ENCODE results near the gene NREP. TPM values are rescaled to one million over a fixed set of nuclear protein-coding genes. Genes with fewer than 3 reads are reported as not detected.

The NREP gene
- total RNA-seq, 1 donor from 2014 or later, result 27.5 TPM

DNA sequence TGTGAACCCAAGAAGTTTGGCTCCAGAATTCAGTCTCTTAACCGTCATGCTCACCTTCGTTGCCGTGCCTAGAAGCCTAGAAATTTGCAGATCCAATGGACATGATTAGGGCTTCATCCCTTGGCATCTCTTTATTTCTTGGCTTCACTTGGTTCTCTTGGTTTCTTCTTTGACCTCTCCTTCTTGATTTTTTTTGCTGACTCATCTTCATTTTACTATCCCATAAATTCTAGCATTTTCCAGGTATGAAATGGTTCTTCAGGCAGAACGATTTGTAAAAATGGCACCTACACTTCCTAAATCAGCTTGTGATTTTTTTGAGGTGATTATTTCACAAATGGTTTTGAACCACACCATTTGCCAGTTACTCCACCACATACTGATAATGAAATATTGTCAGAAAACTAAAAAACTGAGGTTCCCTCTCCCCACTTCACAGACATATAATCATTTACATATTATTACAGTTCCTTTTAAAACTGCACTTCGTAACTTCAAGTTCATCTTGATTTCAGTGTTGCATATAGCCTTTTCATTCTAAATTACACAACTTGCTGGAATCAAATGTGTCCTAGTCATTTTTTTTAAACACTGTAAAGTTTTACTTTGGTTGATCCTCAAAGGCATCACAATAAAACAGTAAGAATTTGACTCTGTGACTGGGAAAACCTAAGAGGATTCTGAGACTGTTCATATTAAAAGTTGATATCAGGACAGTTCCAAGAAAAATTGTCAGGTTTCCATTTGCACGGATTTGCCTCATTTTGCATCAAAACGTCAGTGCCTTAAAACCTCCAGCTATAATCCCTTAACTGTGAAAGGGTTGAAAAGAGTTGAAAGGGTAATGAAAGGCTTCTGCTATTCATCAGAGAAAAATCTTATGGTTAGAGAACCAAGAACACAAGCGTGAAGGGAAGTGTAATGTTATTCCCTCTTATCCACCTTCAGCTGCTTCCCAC lies 8.9 kb upstream of the NREP start:
- Histone ChIP-seq H3K27me3 (ENCODE audit: low read depth) (no peaks in the 10 kb centered on the region), H3K4me1 (no peaks in the 10 kb centered on the region), H3K4me3 (no peak overlapping the region), H3K36me3 (no peaks in the 10 kb centered on the region), H3K27ac (replicated peaks) (no peak overlapping the region), H3K9me3 (replicated peaks) (no peaks in the 10 kb centered on the region)
- intact Hi-C loops (cut with micrococcal nuclease), result no loop called here
- DNase-seq, result no peak
- TF ChIP-seq CTCF (IDR thresholded peaks at IDR 0.05; ENCODE audit: borderline replicate concordance), result no peak

- no peak for TF ChIP-seq CTCF (IDR thresholded peaks at IDR 0.05; ENCODE audit: borderline replicate concordance)
- intact Hi-C loops (cut with micrococcal nuclease), result no loop called here
- Histone ChIP-seq H3K4me1 (no peaks in the 10 kb centered on the region), H3K36me3 (no peaks in the 10 kb centered on the region), H3K27me3 (ENCODE audit: low read depth) (no peaks in the 10 kb centered on the region), H3K4me3 (no peak overlapping the region), H3K27ac (replicated peaks) (no peak overlapping the region), H3K9me3 (replicated peaks) (no peaks in the 10 kb centered on the region)
- DNase-seq, result no peak
Observed at GRCh38 chr5:111764019-111764418, 7.0 kb upstream of the NREP start.

GRCh38 chr5:111762895-111763294 lies 5.9 kb upstream of the NREP start:
- TF ChIP-seq CTCF (IDR thresholded peaks at IDR 0.05; ENCODE audit: borderline replicate concordance), result no peak
- H3K4me1 ChIP-seq, result peaks cover 6% of the 10 kb centered on the region
- H3K4me3 ChIP-seq, result no peak overlapping the region
- intact Hi-C loops (cut with micrococcal nuclease), result no loop called here
- peak overlapping the region; percentile 8 for H3K27ac ChIP-seq (replicated peaks)
- no peaks in the 10 kb centered on the region for H3K9me3 ChIP-seq (replicated peaks)
- no peaks in the 10 kb centered on the region for H3K27me3 ChIP-seq (ENCODE audit: low read depth)
- no peak for DNase-seq
- H3K36me3 ChIP-seq, result no peaks in the 10 kb centered on the region

DNA sequence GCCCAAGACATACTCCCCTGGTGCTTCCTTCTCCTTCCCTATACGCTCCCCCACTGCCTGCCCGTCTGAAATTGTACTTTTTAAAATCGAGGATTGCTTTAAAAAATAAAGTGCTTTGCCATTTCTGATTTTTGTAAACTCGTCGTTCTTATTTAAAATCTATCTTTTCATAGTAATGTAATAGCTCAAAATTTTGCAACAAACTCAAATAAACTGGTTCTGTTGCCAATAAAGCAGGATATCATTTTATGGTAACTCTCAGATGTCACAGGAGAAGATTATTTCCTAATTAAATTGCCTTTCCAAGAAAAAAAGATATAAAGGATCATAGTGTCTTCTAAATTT lies 1.3 kb upstream of the NREP start:
- TF ChIP-seq CTCF (IDR thresholded peaks at IDR 0.05; ENCODE audit: borderline replicate concordance), result no peak
- peak overlapping the region; percentile 80 for H3K4me3 ChIP-seq
- intact Hi-C loops (cut with micrococcal nuclease), result loop anchor here (5.0 kb wide), 1 partner anchor 206 kb away; no protein-coding TSS in a partner anchor
- peak overlapping the region; percentile 97 for H3K27ac ChIP-seq (replicated peaks)
- H3K36me3 ChIP-seq, result no peaks in the 10 kb centered on the region
- H3K9me3 ChIP-seq (replicated peaks), result no peaks in the 10 kb centered on the region
- no peaks in the 10 kb centered on the region for H3K27me3 ChIP-seq (ENCODE audit: low read depth)
- H3K4me1 ChIP-seq, result peaks cover 44% of the 10 kb centered on the region
- no peak for DNase-seq

DNA sequence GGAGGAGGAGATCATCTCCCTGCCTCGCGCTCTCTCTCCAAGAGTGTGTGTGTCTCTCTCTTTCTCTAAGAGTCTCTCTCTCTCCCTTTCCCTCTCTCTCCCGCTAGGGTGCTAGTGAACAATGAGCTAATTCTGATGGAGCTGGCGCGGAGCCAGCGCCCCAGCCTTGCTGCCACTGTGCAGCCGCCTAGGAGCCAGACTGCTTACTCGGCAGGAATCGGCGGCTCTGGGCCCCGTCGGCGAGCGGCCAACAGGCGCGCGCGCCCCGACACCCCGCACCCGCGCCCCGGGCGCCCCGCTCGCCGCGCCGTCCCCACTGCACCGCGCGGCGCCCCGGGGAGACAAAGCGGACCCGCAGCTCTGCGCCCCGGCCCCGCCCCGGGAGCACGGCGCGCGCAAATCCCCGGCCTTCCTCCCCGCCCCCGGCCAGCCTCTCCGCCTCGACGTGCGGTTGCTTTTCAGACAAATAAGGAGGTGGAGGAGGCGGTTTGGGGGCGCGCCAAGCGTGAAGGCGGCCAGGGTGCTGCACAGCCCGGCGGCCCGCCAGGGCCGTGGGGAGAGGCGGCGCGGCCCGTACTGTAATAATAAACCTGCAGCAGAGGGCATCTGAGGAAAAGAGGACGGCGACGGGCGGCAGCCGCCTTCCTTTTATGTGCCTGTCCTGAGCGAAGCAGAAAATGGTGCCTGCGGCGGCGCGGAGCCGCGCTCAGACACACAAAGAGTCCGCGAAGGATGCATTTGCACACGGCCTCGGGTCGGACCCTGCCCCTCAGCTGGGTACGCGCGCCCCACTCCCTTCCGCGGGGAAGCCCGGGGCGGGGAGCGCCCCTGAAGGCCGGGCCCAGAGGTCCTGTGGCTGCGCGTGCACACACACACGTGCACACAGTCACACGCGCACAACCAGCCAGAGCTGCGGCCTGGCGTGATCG lies 625 bp upstream of the NREP start:
- intact Hi-C loops (cut with micrococcal nuclease), result loop anchor here (5.0 kb wide), 1 partner anchor 205 kb away; no protein-coding TSS in a partner anchor

More for the DNA sequence above, 625 bp upstream of the NREP start:
- H3K9me3 ChIP-seq (replicated peaks), result no peaks in the 10 kb centered on the region
- H3K27ac ChIP-seq (replicated peaks), result peak overlapping the region; percentile 97
- peak; percentile 58 for TF ChIP-seq CTCF (IDR thresholded peaks at IDR 0.05; ENCODE audit: borderline replicate concordance)
- no peaks in the 10 kb centered on the region for H3K27me3 ChIP-seq (ENCODE audit: low read depth)
- peak overlapping the region; percentile 80 for H3K4me3 ChIP-seq
- H3K4me1 ChIP-seq, result peaks cover 49% of the 10 kb centered on the region
- H3K36me3 ChIP-seq, result no peaks in the 10 kb centered on the region
- DNase-seq, result peak; percentile 97
